Endometrium (tissue), 2 donors: Measurements from ENCODE around the gene NAA16.
A peak's percentile ranks its signal among the peaks of the same experiment; 100 is the strongest.
"Not testable (repeated sequence)": the region's sequence is repeated elsewhere in the genome, so short reads cannot be mapped to it uniquely, and the experiment has no call there.

Experiments
- FAIRE-seq: peaks from 2 replicates; lab custom pipeline; 2012; peaks lifted over from hg19 to GRCh38; lab: Jason Lieb, UNC
- donor health status: control.
- donor health status: control.

Gene NAA16

GRCh38 chr13:41356385-41356648 lies 45.2 kb downstream of the NAA16 start:
- not testable (repeated sequence) for FAIRE-seq

DNA sequence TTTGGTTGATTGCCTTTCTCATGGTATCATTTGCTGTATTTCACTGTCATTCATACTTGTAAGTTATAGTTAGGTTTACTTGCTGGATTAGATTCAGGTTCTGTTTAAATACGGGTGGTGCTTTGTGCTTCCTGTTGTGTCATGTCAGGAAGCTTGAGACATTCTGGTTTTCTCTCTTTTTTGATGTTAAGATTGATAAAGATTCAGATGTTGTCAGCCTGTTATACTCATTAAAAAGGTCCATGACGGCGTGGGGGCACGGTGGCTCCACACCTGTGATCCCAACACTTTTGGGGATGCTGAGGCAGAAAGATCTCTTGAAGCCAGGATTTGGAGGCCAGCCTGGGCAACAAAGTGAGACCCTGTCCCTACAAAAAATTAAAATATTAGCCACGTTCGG lies 45.7 kb downstream of the NAA16 start:
- no peak for FAIRE-seq

GRCh38 chr13:41361491-41361890 lies 50.4 kb downstream of the NAA16 start:
- FAIRE-seq = no peak

DNA sequence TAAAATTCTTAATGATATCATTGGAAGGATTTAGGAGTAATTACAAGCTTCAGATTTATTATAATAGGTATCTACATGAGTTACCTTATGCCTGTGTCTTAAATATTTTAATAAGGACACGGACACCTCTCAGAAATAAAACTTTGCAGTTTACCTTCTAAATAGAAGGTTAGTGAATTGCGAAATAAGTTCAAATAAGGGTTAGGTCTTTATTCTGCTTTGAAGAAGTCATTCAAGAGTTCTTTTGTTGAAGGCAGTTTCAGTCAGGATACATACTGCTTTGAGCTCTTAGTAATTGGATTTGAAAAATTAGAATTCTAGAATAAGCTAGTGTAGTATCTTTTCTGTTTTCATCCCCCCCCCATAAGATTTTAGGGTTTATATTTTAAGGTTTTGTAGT lies 53.0 kb downstream of the NAA16 start:
- no peak for FAIRE-seq

- no peak for FAIRE-seq
Measured at GRCh38 chr13:41365631-41366030, 54.6 kb downstream of the NAA16 start.

DNA sequence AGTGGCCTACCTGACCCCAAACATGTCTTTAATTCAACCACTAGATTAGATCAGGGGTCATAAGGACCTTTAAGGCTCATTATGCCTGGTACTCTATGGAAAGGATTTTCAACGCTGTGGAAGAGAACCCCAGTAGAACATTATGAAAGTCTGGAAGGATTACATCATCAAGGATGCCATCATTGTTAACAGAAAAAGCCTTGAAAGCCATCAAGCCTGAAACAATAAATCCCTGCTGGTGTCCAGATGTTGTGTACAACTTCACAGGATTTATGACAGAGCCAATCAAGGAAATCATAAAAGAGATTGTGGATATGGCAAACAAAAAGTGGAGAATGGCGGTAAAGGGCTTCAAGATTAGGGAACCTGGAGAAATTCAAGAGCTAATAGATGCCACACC lies 59.7 kb downstream of the NAA16 start:
- FAIRE-seq = no peak

DNA sequence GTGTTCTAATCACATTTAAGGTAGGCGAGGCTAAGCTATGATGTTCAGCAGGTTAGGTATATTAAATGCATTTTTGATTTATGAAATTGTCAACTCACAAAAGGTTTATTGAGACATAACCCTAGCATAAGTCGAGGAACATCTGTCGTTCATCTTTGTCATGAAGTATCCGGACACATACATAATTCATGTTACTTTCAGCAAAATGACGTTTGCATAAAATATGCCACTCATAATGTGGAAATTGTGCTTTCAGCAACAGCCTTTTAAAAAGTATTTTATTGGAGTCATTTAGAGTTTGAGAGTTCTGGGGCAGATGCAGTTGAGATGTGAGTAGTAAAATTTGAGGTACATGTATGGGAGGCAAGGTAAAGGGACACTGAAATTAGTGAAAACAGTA lies 66.4 kb downstream of the NAA16 start:
- FAIRE-seq = no peak

GRCh38 chr13:41382431-41382830 lies 71.4 kb downstream of the NAA16 start:
- FAIRE-seq = no peak

DNA sequence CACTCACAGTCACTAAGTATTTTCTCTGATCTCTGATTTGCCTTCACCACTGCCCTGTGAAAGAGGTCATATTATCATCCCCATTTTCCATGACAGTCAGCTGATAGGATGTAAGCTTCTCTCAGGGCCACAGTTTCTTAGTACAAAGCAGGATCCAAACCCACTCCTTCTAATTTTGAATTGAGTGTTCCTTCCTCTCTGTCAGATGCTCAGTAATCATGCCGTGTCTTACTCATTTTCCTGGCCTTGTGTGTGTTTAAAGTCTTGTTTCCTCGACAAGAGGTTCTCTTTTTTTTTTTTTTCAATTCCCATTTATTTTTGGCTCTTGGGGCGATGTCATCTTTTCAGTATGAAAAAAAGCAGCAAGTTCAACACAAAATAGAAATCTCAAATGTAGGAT lies 72.3 kb downstream of the NAA16 start:
- FAIRE-seq = no peak

- peak; percentile 84 for FAIRE-seq
Measured at GRCh38 chr13:41384749-41385503, 73.9 kb downstream of the NAA16 start.

GRCh38 chr13:41386211-41386610 lies 75.1 kb downstream of the NAA16 start:
- no peak for FAIRE-seq

DNA sequence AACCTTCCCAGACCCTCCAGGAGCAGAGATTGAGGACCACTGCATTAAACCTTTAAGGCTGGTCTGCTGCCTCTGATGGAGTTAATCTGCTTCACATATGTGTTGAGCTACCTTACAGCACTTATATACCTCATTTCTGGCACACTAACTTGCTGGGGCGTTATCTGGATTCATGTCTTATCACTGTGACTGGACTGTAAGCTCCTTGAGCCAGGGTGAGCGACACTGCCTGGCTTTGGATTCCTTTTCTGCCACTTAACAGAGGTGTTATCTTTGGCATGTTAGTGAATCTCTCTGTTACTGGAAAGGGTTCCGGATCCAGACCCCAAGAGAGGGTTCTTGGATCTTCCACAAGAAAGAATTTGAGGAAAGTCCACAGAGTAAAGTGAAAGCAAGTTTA lies 76.5 kb downstream of the NAA16 start:
- FAIRE-seq = no peak

- no peak for FAIRE-seq
Measured at GRCh38 chr13:41388143-41388881, 77.2 kb downstream of the NAA16 start.

DNA sequence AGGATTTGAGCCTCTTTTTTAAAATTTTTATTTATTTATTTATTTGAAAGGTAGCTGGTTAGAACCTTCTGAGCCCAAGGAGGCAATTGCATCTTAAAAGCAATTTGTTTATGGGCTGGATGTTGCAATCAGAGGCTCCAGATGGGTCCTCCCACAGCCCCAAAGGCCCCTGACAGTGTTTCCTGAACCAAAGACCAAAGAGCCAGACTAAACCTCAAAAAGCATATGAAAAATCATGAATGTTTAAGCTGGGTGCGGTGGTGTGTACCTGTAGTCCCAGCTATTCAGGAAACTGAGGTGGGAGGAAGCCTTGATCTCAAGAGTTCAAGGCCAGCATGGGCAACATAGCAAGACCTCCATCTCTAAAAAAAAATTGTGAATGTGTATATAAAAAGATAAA lies 78.5 kb downstream of the NAA16 start:
- FAIRE-seq = no peak

- no peak for FAIRE-seq
Measured at GRCh38 chr13:41394166-41394565, 83.1 kb downstream of the NAA16 start.

- no peak for FAIRE-seq
Measured at GRCh38 chr13:41398494-41399170, 87.6 kb downstream of the NAA16 start.

DNA sequence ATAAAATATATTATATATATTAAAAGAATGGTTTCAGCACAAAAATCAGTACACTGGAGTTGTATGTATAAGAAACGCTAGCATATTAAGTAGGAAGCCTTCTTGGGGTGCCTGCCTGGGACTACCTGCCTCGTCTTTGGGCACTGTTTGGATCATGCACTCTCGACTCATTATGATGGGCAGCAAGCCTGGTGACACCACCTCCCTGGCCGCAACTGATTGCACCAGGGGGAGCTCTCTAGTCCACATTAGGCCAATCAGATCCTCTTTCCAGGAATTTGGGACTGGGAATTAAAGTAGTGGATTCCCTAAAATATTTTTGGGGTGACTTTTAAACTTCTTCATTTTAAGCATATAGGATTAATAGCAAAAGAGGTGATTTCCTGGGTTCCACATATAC lies 90.3 kb downstream of the NAA16 start:
- no peak for FAIRE-seq

- no peak for FAIRE-seq
Measured at GRCh38 chr13:41402691-41403511, 91.8 kb downstream of the NAA16 start.

- no peak for FAIRE-seq
Measured at GRCh38 chr13:41403983-41404382, 92.9 kb downstream of the NAA16 start.

GRCh38 chr13:41405367-41405766 lies 94.3 kb downstream of the NAA16 start:
- FAIRE-seq = no peak

GRCh38 chr13:41407380-41407779 lies 96.3 kb downstream of the NAA16 start:
- no peak for FAIRE-seq

GRCh38 chr13:41408121-41408520 lies 97.1 kb downstream of the NAA16 start:
- no peak for FAIRE-seq

DNA sequence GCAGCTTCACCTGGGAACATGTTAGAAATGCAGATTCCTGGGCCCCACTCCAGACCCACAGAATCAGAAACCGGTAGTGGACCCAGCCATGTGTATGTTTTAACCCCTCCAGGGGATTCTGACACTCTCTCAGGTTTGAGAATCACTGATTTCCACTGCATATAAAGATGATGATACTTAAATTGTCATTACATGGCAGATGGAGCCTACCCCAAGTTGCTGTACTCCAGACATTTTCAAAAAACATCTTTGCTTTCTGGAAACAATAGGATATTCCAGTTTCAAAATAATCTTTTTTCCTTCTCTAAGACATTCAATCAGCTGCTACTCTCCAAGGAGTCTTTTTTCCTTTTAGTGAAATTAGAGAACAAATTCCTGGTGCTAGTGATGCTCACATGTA lies 97.7 kb downstream of the NAA16 start:
- no peak for FAIRE-seq
